HG02870 (cell line): Measurements from ENCODE around the gene POU5F1.

ENCODE experiments used
- ATAC-seq: cut with Tn5 transposase; IDR thresholded peaks from one replicate; pipeline ENCODE4 v1.9.1; 2021; ENCODE audit warnings: mild to moderate bottlenecking, moderate library complexity; ENCODE audit not compliant: unreplicated experiment

POU5F1 gene

GRCh38 chr6:31144296-31144969 is 26.0 kb downstream of the POU5F1 start:
- ATAC-seq = no peak

DNA sequence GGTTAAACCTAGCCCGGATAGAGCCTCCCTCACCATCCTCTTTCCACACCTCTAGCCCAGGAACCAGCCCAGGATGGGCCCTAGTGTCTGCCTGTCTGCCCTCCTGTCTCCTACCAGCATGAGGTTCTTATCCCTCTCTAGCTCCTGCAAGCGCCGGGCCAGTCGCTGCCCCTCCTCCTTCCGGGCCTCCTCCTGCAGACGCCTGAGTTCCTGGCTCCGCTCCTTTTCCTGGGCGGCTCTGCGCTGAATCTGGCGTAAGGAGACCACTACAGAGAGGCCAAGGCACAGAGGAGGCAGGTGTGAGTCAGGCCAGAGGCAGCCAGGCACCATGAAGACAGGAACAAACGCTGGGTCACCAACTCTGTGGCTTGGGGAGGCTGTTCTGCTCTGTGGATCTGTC is 27.3 kb downstream of the POU5F1 start:
- ATAC-seq = no peak

- no peak for ATAC-seq
These were observed 28.1 kb downstream of the POU5F1 start for GRCh38 chr6:31142361-31142761.

- ATAC-seq = no peak
These were observed 29.8 kb downstream of the POU5F1 start for GRCh38 chr6:31140643-31141042.

GRCh38 chr6:31139599-31139998 is 30.9 kb downstream of the POU5F1 start:
- ATAC-seq = no peak

DNA sequence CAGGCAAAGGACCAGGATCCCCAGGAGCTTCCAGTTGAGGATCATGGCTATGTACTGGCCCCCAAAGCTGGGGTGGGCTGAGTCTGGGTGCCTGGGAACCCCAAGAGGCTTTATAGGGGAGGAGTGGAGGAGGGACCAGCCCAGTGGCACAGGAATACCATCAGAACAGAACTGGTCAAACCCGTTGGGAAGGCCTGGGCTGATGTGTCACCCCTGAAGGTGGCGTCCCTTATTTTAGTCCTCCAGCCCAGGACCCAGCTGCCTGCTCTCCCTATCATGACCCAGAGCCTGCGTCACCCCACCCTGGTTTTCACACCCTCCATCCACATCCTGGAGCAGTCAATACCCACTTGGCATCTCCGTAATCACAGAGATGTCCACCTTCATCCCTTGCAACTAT is 31.5 kb downstream of the POU5F1 start, which contains the start of gene PSORS1C2:
PSORS1C2 (minus strand) TSS at position 85 of the 400 bp plus-strand sequence; CDS start at position 45, 40 bp downstream.
- no peak for ATAC-seq

DNA sequence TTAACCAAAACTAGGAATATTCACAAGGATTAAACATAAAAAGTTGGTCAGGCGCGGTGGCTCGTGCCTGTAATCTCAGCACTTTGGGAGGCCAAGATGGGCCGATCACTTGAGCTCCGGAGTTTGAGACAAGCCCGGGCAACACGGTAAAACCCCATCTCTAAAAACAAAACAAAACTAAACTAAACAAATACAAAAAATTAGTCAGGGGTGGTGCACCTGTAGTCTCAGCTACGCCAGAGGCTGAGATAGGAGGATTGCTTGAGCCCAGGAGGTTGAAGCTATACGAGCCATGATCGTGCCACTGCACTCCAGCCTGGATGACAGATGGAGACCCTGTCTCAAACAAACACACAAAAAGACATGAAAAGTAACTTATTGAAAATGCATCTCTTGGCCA is 34.8 kb downstream of the POU5F1 start:
- ATAC-seq = no peak

DNA sequence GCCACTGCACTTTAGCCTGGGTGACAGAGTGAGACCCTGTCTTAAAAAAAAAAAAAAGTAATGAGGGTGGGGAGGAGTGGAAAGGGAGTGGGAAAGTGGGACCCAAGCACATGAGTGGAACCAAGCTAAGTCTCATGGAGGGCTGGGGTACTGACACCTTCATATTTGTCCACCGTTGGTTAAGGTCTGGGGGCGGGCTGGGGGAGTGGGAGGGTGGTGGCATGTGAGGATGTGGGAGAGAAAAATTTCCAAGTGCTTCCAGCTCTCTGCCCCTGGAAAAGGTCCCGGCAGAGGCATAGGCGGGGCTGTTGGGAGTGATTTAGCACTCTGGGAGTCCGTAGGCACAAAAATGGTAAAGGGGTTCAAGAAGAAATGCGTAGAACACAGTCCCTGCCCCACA is 37.7 kb downstream of the POU5F1 start:
- no peak for ATAC-seq

DNA sequence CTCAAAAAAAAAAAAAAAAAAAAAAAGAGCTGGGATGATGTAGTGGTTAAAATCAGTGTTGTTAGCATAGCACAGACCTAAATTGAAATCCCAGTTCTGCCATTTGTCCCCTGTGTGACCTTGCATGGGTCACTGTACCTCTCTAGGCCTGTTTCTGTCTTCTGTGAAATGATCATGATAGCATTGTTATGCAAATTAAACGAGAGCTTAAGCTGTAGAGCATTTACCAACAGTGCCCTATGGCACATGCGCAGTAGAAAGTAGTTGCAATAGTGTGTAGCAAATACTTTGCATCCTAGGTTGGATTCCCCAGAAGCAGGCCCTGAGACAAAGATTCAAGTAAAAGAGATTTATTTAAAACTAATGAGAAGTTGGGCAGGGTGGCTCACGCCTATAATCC is 38.9 kb downstream of the POU5F1 start:
- ATAC-seq = no peak

DNA sequence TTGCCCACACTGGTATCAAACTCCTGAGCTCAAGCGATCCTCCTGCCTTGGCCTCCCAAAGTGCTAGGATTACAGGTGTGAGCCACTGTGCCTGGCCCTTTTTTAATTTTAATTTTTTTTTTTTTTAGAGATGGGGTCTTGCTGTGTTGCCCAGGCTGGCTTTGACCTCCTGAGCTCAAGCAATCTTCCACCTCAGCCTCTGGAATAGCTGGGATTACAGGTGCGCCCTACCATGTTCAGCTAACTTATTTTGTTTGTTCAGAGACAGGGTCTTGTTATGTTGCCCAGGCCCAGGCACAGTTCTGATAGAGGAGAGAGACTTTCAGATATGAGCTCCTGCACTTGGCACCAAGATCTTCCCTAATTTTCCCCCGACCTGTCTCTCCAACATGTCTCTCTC is 39.7 kb downstream of the POU5F1 start:
- no peak for ATAC-seq

DNA sequence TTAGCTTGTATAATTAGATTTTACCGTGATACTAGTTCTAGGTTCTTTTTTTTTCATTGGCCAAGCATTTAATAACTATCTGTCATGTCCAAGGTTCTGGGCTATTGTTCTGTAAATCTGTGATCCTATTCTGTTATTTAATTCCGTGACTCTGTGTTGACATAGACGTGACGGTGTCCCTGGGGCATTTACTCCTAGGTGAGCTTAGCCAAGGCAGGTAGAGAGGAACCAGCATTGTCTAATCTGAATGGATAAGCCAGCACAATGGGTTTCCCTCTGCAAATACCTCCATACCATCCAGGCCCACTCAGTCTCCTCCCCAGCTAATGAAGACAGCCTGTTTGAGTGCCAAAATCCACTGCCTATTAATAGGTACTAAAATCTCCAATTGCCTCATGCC is 41.4 kb downstream of the POU5F1 start:
- ATAC-seq = no peak

DNA sequence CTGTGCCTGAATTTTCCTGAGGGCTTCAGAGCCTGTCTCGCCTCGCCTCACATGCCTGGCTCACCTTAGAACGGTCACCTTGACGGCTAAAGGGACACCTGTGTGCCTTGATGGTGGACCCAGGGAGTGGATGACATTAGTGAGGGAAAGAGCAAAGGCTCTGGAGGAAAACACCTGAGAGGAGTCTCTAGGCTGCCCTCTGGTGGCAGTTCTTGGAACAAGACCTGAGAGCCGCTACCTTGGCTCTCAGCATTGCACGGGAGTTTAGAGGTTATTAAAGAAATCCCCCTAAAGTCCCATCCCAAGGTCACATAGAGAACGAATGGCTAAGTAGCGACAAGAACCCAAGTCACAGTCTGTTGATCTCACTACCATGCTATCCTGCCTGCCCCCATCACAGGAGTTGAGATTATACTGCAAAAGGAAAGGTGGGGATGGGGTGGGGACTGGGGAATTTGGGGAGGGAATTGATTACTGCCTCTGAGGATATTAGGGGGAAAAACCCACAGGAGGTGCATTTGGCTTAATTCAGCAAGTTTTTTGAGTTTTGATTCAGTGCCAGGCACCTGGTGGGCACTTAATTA is 42.3 kb downstream of the POU5F1 start:
- ATAC-seq = no peak

DNA sequence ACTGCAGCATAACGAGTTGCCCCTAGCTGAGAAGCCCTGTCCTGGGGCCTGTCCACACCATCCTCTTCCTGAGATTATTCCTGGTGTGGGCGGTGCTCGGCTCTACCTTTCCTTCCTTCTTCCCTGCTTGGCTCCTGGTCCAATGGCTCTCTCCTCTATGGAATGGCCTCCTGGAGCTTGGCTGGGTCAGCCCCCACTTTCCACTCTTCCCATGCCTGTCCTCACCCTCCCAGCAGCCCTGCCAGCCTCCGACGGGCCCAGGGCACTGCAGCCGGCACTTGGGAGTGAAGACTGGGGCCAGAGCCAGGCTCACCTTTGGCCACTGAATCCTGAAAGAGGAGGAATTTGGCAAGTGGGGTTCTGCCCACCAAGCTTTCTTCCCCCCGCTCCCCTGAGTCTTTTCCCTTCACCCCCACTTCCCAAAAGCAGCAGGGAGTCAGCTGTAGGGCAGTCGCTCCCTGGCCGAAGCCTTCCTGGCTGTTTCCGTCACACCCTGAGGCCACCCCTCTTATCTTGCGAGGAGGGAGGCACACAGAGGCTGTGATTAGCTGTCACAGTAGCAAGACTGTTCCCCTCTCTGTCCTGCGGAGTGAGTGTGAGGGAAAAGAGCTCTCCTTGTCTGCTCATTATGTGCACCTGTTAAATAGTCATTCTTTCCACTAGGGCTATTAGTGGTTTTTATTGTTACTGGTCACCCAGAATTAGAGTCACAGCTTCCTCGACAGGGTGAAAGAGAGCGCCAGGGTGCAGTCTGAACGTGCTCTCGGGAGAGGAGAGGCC is 43.9 kb downstream of the POU5F1 start:
- no peak for ATAC-seq

DNA sequence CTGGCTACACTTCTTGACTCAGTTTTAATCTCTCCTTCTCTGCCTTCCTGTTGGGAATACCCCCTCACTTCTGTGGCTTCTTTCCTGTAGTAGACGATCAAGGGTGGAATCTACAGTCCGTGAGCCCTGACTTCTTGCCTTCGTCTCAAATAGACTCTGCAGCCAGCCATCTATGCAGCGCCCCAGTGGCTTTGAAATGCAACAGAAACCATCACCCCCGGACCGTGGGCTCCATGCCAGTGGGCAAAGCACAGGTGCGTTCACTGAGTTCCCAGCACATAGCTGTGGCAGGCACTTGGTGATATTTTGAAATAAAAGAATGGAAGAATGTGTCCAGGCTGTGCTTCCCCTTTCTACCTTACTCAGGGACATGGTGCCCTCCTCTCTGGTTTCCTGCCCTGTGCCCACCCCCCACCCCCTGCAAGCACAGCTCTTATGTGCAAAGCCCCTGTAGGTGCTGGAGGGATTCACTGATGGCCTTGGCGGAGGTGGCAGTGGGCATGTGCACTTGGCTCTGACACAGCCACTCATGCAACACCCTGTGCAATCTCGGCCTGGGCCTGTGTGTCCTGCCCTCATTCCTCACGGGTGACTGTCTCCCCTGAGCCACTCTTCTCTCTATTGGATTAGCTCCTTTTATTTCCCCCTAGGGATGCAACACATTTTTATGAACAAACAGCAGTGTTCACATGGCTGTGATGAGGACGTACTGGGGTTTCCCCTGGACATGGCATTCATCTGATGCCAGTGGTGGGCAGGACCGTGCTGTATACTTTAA is 44.7 kb downstream of the POU5F1 start:
- no peak for ATAC-seq

DNA sequence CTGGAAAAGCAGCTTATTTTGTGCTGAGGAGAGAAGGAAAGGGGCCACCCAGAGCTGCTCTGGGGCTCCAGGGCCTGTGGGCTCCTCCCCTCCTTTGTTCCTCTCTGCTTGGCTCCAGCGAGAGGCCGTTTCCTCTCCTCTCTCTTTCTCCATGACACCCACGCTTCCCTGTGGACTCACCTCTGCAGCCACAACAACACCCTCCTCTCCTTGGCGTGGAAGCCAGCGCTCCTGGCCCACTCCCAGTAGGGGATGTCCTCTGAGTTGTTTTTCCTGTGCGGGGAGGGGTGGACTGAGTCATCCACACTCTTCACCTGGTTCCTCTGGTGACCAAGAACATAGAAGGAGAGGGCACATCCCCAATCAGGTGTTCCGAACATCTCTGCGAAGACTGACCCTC is 45.3 kb downstream of the POU5F1 start:
- ATAC-seq = no peak

GRCh38 chr6:31122791-31123706 is 47.4 kb downstream of the POU5F1 start:
- ATAC-seq = no peak

DNA sequence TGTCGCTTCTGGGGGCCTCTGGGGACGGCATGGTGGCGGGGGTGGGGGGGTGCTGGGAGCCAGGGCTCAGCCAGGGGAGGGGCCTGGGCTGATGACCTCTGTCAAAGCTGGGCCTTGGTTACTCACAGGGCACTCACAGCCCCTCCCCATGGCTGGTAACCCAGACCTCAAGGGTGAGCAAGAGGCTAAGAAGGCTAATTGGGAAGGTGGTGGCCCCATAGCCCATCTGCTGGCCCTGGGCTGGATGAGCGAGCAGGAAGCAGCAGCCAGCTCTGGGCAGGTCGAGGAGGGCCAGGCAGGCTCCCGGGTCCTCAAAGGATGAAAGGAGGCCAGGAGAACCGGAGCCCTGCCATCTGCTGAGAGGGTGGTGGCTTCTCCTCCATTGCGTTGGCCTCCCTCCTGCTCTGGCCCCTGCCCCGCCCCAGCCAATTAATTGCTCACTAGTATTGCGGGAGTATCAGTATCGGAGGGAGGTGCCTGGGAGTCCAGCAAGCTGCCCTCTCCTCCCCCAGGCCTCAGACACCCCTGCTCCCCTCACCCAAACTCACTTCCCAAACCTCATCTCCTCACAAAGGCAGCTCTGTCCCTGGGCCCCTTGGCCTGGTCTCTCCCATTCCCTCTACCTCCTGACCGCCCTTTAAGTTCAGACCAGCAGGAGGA is 49.2 kb downstream of the POU5F1 start:
- no peak for ATAC-seq

DNA sequence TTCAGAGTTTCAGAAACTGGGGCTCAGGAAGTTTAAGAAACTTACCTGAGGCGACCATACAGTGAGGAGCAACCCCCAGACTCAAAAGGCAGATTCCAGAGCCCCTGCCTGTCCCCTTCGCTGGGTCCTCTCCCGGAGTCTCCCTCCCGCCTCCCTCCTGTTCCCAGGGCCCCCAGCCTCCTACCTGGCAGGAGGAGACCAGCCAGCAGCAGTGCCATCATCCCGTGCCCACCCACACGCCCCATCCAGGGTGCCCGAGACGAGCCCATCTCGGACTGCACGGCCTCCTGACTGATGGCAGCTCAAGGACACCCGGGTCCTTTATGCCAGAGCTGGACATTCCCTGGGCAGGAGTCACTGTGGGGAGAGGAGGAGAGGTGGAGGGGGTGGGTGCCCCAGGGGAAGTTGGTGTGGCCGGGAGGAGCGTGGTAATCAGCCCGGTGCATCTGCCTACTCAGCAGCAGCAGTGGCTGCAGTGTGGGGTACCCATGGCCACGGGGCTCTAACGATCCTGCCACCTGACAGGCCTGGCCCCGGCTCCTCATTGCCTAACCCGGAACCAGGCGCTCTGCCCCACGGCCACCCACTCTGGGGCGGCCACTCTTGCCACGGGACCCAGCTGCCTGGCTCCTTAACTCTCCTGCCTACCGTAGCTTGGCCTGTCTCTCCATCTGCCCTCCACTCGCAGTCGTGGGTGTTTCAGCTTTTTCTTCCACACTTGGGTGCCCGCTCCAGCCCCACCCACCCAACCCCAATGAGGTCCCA is 50.1 kb downstream of the POU5F1 start, which contains the start of gene CDSN:
CDSN (minus strand) TSS at position 296 of the 765 bp plus-strand sequence; CDS start at position 269, 27 bp downstream.
- no peak for ATAC-seq

DNA sequence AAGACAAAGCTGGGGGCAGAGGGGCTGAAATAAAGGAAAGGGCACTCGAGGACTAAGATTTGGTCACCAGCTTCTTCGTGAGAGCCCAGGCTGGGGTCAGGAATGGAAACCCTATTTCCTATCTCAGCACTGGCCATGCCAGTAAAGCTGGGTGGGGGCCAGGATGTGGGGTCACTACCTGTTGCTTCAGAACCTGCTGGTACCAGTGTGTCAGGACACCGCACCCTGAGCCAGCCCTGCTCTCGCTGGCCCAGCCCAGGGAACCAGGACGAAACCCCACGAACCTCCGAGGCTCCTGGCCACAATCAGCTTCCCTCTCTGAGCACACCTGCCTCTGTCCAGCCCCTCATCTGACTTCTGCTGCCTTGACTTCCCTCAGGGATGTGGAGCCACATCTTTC is 52.3 kb downstream of the POU5F1 start:
- no peak for ATAC-seq
